Measurements from ENCODE around the gene TRABD2B.

DNA sequence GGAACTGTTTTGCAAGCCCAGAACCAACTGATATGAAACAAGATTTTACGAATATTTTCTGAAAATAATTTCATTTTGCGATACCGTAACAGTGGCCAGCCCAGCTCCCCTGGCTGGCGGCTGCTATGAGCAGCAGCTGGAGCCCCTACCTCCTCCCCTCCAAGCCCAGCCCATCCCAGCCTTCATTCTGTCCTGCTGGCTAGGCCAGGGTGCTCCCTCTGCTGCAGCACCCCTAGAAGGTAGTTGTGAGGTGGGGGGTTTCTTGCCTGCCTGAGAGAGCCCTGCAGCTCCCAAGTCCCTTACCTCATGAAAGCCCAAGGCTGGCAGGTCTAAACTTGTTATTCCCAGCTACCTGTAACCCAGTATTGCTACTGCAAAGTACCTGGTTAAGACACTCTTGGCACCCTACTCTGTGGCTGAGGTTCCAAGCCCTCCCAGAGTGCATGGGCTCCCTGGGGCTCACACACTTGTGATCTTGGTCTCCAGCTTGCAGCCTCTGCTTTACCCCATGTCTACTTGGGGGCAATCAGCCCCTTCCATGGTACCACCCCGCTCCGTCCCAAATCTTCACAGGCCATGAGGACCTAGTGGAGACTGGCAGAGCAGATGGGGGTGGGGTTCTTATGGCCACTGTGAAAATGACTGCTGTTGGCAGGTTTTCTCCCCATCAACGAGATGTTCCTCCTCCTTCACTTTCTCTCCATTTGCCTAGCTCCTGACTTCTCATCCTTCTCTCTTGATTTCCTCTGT, 239.8 kb downstream of the TRABD2B start:
- TF ChIP-seq EZH2 (IDR thresholded peaks at IDR 0.05; ENCODE audit: low read depth, unreplicated experiment) = no peak
- TF ChIP-seq, protein P1, sequence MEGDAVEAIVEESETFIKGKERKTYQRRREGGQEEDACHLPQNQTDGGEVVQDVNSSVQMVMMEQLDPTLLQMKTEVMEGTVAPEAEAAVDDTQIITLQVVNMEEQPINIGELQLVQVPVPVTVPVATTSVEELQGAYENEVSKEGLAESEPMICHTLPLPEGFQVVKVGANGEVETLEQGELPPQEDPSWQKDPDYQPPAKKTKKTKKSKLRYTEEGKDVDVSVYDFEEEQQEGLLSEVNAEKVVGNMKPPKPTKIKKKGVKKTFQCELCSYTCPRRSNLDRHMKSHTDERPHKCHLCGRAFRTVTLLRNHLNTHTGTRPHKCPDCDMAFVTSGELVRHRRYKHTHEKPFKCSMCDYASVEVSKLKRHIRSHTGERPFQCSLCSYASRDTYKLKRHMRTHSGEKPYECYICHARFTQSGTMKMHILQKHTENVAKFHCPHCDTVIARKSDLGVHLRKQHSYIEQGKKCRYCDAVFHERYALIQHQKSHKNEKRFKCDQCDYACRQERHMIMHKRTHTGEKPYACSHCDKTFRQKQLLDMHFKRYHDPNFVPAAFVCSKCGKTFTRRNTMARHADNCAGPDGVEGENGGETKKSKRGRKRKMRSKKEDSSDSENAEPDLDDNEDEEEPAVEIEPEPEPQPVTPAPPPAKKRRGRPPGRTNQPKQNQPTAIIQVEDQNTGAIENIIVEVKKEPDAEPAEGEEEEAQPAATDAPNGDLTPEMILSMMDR (conservative IDR thresholded peaks at IDR 0.05; ENCODE audit: low read depth in 2 of 2) = no peak
- no peak for TF ChIP-seq POLR2AphosphoS5 (IDR thresholded peaks at IDR 0.05; ENCODE audit: low read depth)
- no peak for TF ChIP-seq CREB1 (CRISPR knock-in tag; IDR thresholded peaks at IDR 0.05; ENCODE audit: low read depth)
- TF ChIP-seq REST (IDR thresholded peaks at IDR 0.05; ENCODE audit: unreplicated experiment) = no peak
- no peak for TF ChIP-seq JUNB (IDR thresholded peaks at IDR 0.05; ENCODE audit: unreplicated experiment)
- no peak for TF ChIP-seq EZH2phosphoT487 (IDR thresholded peaks at IDR 0.05; ENCODE audit: unreplicated experiment)
- no peak for TF ChIP-seq STAT1 (IDR thresholded peaks at IDR 0.05; ENCODE audit: unreplicated experiment)
- TF ChIP-seq ZNF114 (CRISPR knock-in tag; IDR thresholded peaks at IDR 0.05) = no peak
- TF ChIP-seq NANOG (IDR thresholded peaks at IDR 0.05; ENCODE audit: borderline replicate concordance) = no peak
- TF ChIP-seq ZNF331 (CRISPR knock-in tag; IDR thresholded peaks at IDR 0.05; ENCODE audit: low read depth) = no peak
